ENCODE measurements around the gene SH3BGRL3.
A peak's percentile ranks its signal among the peaks of the same experiment; 100 is the strongest.
"Not testable (repeated sequence)": the region's sequence is repeated elsewhere in the genome, so short reads cannot be mapped to it uniquely, and the experiment has no call there.

The SH3BGRL3 gene

GRCh38 chr1:26317146-26317545, 37.3 kb downstream of the SH3BGRL3 start:
- no peak for DNase-seq (ENCODE audit: low spot score)

- DNase-seq (ENCODE audit: low spot score): no peak
Measured at GRCh38 chr1:26317612-26318337, 37.9 kb downstream of the SH3BGRL3 start, which contains the start of gene CD52. TSS of gene CD52 (plus strand) at chr1:26317958. CDS start at chr1:26318018, 60 bp downstream.

GRCh38 chr1:26318338-26319064, 38.6 kb downstream of the SH3BGRL3 start:
- no peak for DNase-seq (ENCODE audit: low spot score)

- DNase-seq (ENCODE audit: low spot score): no peak
Measured at GRCh38 chr1:26320896-26321295, 41.0 kb downstream of the SH3BGRL3 start.

GRCh38 chr1:26321315-26322041, 41.6 kb downstream of the SH3BGRL3 start:
- DNase-seq (ENCODE audit: low spot score): peak; percentile 90

- DNase-seq (ENCODE audit: low spot score): no peak
Measured at GRCh38 chr1:26322042-26322331, 42.1 kb downstream of the SH3BGRL3 start.

- DNase-seq (ENCODE audit: low spot score): no peak
Measured at GRCh38 chr1:26323382-26323781, 43.5 kb downstream of the SH3BGRL3 start.

GRCh38 chr1:26324550-26324949, 44.7 kb downstream of the SH3BGRL3 start:
- no peak for DNase-seq (ENCODE audit: low spot score)

GRCh38 chr1:26327956-26328362, 48.1 kb downstream of the SH3BGRL3 start:
- no peak for DNase-seq (ENCODE audit: low spot score)

- DNase-seq (ENCODE audit: low spot score): no peak
Measured at GRCh38 chr1:26328597-26328996, 48.7 kb downstream of the SH3BGRL3 start.

- DNase-seq (ENCODE audit: low spot score): not testable (repeated sequence)
Measured at GRCh38 chr1:26329380-26329779, 49.5 kb downstream of the SH3BGRL3 start.

GRCh38 chr1:26330276-26330675, 50.4 kb downstream of the SH3BGRL3 start:
- no peak for DNase-seq (ENCODE audit: low spot score)

Measured in AG08396 (cell line).